Measurements from ENCODE around the gene NLGN4X.
"Not testable (repeated sequence)": the region's sequence is repeated elsewhere in the genome, so short reads cannot be mapped to it uniquely, and the experiment has no call there.

NLGN4X gene

DNA sequence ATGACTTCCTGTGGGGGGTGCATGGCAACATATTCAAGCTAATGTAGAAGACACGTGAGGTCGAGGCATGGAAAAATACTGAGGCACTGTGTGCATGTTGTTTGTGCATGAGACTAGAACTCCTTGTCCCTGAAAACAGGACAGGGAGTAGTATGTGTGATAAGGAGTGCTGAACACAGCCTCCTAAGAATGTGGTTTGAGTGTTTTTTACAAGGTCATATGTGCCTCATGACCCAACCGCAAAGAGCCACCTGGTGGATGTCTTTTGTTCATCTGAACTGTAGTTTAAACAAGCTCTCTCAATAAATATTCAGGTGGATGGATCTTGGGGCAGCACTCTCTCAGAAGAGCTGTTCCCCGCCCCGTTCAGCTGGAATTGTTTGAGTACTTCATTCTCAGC, 226.6 kb downstream of the NLGN4X start:
- no peak for DNase-seq

DNA sequence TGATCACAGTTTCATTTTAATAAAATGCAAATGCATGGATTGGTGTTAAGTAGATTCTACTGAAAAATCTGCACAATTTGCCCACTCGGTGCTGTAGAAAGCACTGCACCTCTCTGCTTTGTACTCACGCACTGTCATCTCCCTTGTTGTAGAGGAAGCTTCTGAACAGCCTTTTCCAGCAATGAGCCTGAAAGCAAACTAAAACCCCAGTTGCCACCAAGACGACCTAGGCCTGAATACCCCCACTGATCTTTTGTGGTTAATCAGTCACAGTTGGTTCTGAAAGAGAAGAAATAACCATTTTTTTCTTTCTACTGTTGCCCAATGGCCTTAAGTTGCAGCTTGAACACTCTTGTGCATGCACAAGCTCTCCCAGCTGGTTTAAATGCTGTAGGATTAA, 229.8 kb downstream of the NLGN4X start:
- DNase-seq = no peak

DNA sequence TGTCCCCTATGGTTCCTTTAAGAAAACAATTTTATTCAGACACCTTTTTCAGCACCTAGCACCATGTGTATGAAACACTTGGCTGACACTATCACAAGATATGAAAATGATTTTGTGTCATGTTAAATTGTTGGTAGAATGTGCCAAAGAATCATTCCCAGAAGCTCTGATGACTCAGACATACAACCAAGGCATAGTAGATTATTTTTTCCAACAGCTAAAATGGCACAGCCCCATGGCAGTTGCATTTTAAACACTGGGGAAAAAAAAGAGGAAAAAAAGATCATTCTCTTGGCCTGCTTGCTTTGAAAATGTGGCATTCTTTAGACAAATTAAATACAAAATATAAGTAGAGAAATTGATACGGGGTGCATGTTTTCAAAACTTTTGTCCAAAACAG, 230.2 kb downstream of the NLGN4X start:
- DNase-seq = no peak

DNA sequence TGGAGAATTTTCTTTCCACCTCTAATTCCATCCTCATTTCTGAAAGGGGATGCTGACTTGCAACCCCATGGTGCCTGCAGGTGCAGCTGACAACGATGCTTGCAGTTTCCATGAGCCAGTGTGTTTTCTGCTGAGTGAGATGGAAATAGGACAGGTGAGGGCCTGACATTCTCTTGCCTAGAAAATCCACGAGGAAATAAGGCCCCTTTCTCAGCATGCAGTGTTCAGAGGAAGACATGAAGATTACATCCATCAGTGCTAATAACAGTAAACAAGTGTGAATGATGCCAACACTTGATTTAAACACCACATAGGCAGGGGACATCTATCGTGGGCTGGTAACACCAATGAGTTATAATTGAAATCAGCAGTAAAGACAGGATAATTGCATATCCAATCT, 237.3 kb downstream of the NLGN4X start:
- no peak for DNase-seq

DNA sequence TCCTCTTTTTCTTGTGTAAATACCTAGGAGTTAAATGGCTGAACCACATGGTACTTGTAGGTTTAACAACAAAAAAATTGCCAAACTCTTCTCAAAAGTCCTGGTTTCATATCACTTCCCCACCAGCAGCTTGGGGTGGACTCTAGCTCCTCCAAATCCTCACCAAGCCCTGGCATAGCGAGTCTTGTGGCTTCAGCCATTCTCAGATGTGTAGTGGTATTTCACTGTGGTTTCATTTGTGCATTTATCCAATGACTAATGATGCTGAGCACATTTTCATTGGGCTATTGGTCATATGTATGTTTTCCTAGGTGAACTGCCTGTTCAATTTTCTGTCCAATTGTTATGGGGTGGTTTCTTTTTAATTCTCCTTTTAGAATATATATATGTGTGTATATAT, 249.3 kb downstream of the NLGN4X start:
- DNase-seq = no peak

DNA sequence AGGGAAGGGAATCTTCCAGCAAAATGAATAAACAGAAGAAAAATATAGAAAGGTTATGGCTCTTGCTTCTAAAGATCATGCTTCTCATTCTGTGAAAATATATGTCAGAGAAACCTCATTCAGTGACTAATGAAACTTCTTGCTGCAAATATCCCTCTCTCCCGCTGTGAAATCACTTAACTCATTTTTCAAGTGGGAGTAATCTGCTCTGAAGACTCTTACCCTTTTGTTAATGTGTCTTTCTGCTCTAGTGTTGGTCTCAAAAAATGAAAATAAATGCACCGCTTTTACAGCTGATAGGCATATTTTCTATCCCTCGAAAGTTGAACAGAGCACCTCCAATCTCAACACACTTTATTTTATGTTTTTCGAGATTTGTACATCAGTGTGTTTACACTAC, 252.3 kb downstream of the NLGN4X start:
- no peak for DNase-seq

DNA sequence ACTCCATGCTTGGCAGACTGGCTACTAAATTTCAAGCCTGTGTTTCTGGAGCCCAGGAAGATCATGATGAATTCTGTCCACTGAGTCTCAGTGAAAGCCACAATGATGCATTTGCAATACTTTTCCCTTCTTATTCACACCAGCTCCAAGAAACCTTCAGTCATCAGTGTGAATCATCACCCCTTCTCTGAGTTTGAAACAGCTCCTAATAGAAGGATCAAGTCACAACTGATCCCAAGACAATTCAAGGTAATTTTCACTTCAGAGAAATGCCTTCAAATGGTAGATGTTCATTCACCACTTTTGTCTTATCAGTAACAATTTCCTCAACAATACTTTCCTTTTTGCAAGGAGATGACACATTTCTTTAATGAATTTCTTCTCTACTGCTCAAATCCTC, 257.4 kb downstream of the NLGN4X start:
- no peak for DNase-seq

DNA sequence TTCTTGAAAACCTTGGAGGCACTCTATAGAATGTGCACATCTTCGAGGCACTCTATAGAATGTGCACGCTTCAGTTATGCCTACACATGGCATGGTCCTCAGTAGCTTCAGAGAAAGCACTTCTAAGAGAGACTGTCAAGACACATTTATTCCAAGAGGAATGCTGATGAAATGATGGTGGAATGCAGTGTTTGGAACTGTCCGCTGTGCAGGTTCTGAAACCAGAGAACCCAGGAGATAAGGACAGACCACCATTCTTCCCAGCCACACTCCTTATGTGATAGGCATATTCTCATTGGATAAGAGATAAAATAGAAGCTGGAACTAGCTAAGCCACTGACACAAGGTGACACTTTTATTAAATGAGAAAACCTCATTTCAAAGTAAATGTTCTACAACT, 263.3 kb downstream of the NLGN4X start:
- no peak for DNase-seq

DNA sequence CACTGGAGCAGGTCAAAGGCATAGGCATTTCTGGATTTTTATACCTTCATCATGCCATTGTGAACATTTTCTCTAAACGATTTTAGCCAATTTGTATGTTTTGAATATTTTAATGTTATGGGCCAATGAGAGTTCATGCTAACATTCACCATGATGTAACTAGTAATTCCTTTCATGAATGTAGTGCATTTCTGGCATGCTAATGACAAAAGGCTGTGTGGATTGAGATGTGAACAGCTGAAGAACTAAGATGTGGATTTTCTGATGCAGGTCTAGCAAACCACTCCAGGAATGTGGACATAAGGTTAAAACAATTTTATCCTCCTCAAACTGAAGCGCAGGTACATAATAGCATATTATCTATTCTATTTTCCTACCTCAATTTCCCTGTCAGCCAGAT, 269.4 kb downstream of the NLGN4X start:
- DNase-seq = no peak

DNA sequence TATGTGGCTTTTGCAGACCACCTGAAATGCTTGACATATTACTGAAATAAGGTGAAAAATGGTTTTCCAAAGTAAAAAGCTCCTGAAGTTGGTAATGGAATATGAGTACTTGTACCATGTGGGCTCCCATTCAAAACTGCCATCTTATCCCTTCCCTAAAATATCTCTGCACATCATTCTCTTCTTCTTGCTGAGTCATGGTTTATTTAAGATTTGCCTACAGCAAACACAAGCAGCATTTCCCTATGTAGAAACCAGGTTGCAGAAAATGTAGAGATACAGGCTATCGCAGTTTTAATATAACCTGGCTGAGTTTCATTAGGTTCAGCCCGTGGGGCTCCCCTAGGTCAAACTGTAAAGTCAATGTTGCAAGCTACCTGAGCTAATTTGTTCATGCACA, 270.1 kb downstream of the NLGN4X start:
- no peak for DNase-seq

DNA sequence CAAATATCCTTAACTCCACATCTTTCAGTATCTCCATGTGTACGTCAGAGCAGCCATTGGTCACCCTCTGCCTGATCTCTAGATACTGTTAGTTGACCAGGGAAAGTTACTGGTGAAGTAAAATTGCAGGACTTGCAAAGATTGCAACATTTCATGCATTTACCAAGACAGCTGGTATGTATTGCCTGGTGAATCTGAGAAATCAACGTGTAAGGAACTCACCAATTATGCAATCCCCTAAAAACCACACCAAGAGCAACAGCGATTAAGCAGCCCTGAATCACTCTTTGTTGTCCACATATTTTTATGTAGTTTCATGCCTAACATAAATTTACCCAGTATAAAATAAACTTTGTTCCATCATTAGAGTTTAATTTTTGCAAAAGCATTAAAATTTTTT, 271.2 kb downstream of the NLGN4X start:
- DNase-seq = no peak

DNA sequence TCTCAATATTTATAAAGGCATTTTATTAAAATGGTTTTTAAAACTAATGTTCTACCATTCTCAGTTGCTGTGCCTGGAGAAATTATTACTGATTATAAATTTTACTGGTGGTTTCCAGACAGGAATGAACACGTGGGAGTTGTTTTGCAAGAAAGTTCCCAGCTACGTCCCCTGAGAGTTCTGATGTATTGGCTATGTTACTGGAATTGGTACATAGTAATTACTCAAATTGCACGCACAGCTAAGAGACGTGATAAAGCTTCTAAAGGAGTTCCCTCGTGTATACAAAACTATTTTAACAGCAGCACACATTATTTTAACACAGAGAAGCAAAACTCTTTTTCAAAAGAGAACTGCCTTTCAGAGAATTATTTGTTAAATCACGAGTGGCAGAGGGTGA, 292.2 kb downstream of the NLGN4X start:
- DNase-seq = no peak

DNA sequence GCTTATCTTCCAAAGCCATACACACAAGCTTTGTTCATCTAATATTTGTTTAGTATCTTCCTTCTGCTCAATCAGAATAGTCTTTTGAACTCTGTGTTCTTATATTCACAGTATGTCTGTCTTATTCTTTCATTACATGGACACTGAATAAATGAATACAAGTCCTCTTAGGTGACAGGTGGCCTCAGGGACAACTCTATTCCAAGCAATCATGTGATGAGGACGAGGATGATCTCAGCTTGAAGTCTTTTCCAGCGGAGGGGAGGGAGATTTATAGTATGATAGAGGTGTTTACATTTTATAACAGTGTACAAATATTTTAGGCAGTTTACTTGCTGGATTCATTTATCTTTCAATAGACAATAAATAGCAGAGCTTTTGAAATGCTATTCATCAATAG, 300.4 kb downstream of the NLGN4X start:
- no peak for DNase-seq

DNA sequence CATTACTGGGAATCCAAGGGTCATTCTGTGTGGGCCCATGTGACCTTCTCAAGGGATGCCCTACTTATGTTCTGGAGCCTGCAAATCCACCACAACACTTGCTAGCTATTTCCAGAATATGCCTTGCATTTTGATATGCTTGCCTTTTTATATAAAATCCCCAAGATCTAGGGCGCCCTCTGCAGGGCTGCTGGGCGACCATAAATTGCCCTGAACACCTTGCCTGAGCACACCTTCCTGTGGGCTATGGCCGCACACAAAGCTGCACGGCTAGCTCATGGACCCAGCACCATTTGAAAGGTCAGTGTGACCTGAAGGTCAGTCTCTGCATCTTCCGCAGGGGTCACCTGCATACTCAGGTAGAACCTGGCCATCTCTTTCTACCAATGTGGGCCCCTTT, 311.7 kb downstream of the NLGN4X start:
- DNase-seq = no peak

DNA sequence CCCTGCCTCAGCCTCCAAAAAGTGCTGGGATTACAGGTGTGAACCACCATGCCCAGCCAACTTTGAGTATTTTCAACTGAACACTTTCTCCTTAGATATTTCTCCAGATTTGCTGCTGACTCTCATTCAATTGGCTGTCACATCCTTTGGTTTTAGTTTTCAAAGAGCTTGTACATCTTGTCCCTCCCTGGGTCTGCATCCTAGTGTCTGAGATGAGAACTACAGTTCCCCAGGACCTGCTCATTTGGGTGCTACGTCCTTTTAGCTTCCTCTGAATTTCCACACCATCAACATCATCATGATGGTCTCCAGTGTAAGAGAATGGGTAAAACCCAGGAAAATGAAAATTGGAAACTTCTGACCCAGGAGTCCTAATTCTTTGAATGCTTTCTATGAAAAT, 312.9 kb downstream of the NLGN4X start:
- DNase-seq = no peak

DNA sequence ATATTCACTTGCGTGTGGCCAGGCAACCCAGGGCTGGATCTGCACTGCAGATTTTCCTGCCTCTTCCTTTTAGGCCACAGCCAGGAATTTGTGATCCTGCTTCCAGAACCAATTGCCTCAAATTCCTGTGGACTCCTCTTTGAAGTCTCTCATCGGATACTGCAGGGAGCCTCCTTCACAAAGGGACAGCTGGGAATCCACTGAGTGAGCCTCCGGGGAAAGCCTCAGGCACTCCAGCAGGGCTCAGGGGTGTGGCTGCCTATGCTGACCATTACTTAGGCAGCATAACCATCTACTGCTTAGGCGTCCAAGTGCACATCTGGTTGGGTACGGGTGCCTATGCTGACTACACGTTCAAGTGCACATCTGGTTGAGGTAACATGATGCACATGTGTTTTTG, 321.5 kb downstream of the NLGN4X start:
- DNase-seq = no peak

DNA sequence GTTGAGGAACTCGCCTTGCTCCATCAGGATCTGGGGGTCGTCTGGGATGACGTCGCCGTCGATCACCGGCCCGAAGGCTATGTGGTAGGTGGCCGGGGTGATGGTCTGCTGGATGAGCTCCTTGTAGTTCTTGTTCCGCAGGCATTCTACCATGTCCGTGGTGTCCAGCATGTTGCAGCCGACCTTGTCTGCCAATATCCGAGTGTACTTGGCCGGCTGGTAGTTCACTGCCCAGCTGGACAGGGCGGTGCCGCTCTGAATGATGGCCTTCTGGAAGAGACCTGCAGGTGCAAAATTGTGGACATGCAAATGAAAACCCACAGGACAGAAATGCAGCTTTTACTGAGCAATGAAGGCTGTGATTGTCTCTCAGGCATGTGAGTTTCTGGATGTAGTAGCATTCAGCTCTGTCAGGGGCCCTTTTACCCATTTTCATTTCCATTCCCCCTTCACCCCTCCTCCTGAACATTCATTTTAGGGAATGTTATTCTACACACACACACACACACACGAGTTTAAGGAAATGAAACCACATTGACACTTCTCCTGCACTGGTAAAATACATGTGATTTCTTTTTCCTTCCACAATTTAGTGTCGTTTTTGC, 325.0 kb downstream of the NLGN4X start:
- not testable (repeated sequence) for DNase-seq

DNA sequence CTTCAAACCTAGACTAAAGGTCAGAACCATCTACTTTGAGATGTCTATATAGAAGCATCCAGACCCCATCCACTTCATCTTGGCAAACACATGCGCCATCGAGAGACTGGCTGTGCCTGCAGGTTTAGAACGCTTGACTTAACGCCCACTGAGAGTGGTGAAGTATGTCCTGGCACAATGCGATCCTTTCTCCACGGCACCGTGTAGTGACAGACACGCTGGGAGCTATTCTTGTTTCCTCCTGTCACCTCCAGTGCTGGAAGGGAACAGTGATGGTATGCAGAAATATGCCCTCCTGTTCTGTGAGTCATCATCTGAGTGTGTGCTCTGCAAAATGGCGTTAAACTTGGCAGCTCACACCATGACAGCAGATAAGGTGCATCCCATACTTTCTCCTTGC, 330.2 kb downstream of the NLGN4X start:
- no peak for DNase-seq

DNA sequence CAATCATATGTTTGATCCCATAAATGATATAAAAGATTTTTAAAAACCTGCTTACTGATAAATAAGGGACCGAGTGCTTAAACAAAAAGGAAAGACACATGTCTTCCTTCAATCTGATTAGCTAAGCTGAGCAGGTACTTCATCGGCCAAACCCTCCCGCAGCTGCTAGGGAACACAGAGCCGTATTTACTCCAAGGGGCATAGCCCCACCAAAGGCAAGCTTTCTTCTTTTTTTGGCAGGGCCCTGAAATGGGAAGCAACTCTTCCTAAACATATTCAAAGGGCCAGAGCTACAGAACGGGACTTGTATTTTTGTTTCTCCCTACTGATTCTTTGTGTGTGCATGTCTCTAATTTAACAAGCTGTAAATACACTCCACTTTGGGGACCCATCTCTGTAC, 337.3 kb downstream of the NLGN4X start:
- DNase-seq = no peak

DNA sequence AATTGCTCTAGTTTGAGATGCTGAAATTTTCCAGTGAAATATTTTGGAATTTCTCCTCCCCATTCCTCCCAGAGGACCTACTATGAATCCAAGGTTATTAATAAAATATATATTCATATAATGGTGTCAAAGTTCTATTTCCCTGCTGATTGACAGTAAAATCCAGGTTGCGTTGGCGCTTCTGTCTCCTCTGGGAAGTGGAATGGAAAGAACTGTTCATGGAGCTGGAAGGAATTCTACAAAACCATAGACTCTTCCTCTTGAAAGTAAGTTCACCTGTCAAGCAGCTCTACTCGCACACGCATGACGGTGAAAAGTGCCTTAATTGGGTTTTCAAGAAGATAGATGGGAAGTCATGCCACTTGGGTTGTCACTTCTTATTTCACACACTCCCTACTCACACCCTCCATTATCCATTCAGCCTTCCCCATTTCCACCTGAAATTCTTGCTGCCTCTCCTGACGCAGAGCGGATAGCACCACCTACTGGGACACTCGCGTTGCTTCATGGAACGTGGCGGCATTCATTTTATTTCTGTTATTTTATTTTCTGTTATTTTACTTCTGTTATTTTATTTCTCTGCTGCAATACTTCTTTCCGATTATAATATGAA, 351.6 kb downstream of the NLGN4X start:
- no peak for DNase-seq

DNA sequence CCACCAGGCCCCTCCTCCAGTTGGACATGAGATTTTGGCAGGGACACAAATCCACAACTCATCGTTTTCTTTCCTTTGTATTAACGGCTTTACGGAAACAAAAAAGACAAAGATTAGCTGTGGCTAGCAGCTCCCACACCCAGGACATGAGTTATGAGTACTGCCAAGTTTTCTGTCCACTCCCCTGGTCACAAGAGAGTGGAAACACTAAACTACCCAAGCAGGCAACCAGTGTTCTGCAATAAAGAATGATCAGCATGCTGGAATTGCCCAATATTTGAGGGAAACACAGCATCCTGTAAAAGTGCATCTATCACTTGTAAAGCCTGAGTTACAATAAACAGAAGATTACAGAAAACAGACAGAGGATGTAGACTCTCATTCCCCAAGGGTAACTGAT, 358.4 kb downstream of the NLGN4X start:
- no peak for DNase-seq

DNA sequence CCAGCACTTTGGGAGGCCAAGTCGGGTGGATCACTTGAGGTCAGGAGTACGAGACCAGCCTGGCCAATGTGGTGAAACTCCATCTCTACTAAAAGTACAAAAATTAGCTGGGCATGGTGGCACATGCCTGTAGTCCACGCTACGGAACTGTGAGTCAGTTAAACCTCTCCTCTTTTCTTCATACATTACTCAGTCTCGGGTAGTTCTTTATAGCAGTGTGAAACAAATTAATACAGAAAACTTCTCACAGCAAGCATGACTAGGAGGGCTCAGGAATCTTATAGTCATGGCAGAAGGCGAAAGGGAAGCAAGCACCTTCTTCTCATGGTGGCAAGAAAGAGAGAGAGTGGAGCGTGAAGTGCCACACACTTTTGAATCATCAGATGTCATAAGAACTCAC, 358.9 kb downstream of the NLGN4X start:
- DNase-seq = no peak

DNA sequence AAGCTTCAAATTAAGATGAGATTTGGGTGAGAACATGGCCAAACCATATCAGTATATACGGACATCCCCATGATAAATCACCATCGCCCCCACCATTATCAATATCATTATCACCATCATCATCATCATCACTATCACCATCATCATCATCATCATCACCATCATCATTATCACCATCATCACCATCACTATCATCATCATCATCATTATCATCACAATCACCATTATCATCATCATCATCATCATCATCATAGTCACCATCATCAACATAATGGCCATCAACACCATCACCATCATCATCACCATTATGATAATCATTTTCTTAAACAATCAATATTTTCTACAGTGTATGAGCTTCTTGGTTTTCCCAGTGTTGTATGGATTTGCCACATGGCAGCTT, 360.9 kb downstream of the NLGN4X start:
- DNase-seq = no peak

DNA sequence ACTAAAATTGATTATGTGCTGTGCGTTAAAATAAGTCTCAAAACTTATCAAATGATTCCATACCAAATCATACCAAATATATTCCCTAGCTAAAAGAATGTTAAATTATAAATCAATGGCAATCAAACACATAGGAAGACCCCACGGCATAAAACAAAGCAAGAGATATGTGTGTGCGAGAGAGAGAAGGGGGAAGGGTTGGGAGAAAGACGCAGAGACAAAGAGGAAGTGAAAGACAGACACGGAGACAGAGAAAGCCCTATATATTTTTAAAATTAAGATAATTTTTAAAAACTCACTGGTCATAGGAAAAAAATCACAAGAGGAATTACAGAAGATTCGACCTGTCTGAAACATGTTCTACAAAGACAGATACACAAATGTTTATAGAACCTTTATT, 371.4 kb downstream of the NLGN4X start:
- no peak for DNase-seq

DNA sequence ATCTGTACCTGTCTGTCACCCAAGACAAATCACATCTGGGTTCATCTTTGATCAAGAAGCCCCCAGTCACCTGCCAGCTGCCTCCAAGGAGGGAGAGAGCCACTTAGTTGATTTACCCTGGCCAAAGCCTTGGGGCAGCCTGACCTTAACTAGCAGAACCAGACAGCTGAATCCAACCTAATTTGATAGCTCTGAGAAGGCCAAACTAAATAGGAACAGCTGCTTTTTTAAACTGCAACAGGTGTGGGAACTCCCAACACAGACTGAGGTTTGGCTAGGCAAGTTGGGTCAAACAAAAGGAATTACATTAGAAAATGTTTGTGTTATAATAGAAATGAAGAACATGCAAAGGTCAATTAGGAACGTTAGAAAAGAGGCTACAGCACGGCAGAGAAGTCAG, 375.7 kb downstream of the NLGN4X start:
- DNase-seq = no peak

DNA sequence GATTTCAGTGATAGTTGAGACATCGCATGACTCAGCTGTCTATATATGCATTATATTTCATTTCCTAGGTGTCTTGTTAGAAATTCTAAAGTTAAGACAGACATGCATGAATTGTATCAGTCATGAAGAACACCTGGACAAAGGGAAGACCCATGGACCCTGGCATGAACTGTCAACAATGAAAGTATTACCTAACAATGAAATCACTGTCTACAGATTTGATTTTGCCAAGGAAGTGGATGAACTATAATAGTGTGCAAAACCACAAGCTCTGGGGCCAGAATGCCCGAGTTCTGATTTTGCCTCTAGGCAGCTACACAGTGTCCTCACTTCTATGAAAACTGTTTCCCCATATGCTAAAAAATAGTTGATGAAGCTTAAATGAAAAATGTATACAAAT, 386.1 kb downstream of the NLGN4X start:
- DNase-seq = no peak

All from stimulated activated naive CD4-positive, alpha-beta T cell treated with Interleukin-2 at 50 U/mL for 16 hours (primary cell).